Measurements from ENCODE around the gene NDE1. TPM values are rescaled to one million over a fixed set of nuclear protein-coding genes. Genes with fewer than 3 reads are reported as not detected.
"Not testable (repeated sequence)": the region's sequence is repeated elsewhere in the genome, so short reads cannot be mapped to it uniquely, and the experiment has no call there.

NDE1 gene
- total and polyA plus RNA-seq, 9 of the 15 experiments (the other 6 are each of a cell fraction or from before 2014, with no cell fraction given) = 3.1 to 59.9 (median 30.0) TPM

DNA sequence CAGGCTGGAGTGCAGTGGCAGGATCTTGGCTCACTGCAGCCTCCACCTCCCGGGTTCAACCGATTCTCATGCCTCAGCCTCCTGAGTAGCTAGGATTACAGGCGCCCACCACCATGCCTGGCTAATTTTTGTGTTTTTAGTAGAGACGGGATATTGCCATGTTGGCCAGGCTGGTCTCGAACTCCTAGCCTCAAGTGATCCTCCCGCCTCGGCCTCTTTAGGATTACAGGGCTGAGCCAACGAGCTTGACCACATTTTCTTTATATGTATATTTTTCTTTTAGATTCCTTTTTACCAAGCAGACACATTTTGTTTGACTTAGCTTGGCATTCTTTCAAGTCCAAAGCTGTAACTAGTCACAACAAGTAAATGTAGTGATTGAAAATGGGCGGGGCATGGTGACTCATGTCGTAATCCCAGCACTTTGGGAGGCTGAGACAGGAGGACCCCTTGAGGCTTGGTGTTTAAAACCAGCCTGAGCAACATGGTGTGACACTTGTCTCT is 5.0 kb upstream of the NDE1 start:
- intact Hi-C loops (cut with micrococcal nuclease) = loop anchor here (10.0 kb wide), 2 partner anchors 70 to 220 kb away; no protein-coding TSS in a partner anchor
- Histone ChIP-seq H3K4me1 (replicated peaks in 1 of 2; ENCODE audit: control insufficient read depth in 2 of 2, insufficient read depth in 2 of 2, low read length in 2 of 2) (peaks cover 7 to 28% of the 10 kb centered on the region in 2 experiments), H3K79me2 (ENCODE audit: control insufficient read depth, insufficient read depth, low read length) (peaks cover 27% of the 10 kb centered on the region)
- ATAC-seq; H3K9me3 ChIP-seq (replicated peaks; ENCODE audit: control insufficient read depth, insufficient read depth, low read depth, low read length); H3K9me1 ChIP-seq (ENCODE audit: control insufficient read depth, insufficient read depth, low read length); BruUV-seq (replicated peaks); H3K4me3 ChIP-seq; H3K9ac ChIP-seq (ENCODE audit: insufficient read depth in 1 of 2, low read depth in 2 of 2, low read length in 2 of 2); H4K20me1 ChIP-seq (replicated peaks; ENCODE audit: control insufficient read depth, insufficient read depth, low read length); H3K36me3 ChIP-seq (ENCODE audit: control insufficient read depth, insufficient read depth, low read length); H3K27me3 ChIP-seq (ENCODE audit: control insufficient read depth in 2 of 2, insufficient read depth in 2 of 2, low read length in 2 of 2); CTCF ChIA-PET (ENCODE audit: low intra/inter-chr PET ratio); H3K4me2 ChIP-seq (ENCODE audit: insufficient read depth, low read length); in situ Hi-C loops (cut with MboI); H3K27ac ChIP-seq (ENCODE audit: extremely low read depth, low read depth, low read length); H2AFZ ChIP-seq (ENCODE audit: low read depth, low read length); TF ChIP-seq CEBPG (CRISPR knock-in tag; IDR thresholded peaks at IDR 0.05); JUN (CRISPR knock-in tag; IDR thresholded peaks at IDR 0.05; ENCODE audit: borderline replicate concordance): not testable (repeated sequence)
- 68% methylated on average over 10 of the region's 10 CpGs for WGBS (ENCODE audit: insufficient coverage, low coverage, missing lambda C conversion rate)
- POLR2A ChIA-PET = interaction anchor here (0.9 to 3.0 kb wide), 2 partner anchors 13 to 16 kb away, joined by 3 to 11 read pairs; no protein-coding TSS in a partner anchor
- FAIRE-seq (peak; percentile 44), DNase-seq (ENCODE audit: extremely low read depth in 1 of 4, low spot score in 3 of 4) (peak in 1 of 4 experiments; percentile 80)
- TF ChIP-seq, protein P1, sequence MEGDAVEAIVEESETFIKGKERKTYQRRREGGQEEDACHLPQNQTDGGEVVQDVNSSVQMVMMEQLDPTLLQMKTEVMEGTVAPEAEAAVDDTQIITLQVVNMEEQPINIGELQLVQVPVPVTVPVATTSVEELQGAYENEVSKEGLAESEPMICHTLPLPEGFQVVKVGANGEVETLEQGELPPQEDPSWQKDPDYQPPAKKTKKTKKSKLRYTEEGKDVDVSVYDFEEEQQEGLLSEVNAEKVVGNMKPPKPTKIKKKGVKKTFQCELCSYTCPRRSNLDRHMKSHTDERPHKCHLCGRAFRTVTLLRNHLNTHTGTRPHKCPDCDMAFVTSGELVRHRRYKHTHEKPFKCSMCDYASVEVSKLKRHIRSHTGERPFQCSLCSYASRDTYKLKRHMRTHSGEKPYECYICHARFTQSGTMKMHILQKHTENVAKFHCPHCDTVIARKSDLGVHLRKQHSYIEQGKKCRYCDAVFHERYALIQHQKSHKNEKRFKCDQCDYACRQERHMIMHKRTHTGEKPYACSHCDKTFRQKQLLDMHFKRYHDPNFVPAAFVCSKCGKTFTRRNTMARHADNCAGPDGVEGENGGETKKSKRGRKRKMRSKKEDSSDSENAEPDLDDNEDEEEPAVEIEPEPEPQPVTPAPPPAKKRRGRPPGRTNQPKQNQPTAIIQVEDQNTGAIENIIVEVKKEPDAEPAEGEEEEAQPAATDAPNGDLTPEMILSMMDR (IDR thresholded peaks at IDR 0.05 in 2 of 3, conservative IDR thresholded peaks at IDR 0.05 in 1 of 3; ENCODE audit: insufficient read depth in 2 of 3, low read depth in 1 of 3, low read length in 3 of 3) = peak in 1 of 3 experiments; percentile 13; a peak in 1 of 6 replicates
- peak; percentile 78 for TF ChIP-seq FOSL1 (tag; conservative IDR thresholded peaks at IDR 0.05)
- 0 out of 2 replicates have a peak, but pooled peaks have one; percentile 56 for TF ChIP-seq HDGF (IDR thresholded peaks at IDR 0.05)
- TF ChIP-seq KDM1A (IDR thresholded peaks at IDR 0.05) = peak; percentile 62 to 74
- TF ChIP-seq, protein P2, sequence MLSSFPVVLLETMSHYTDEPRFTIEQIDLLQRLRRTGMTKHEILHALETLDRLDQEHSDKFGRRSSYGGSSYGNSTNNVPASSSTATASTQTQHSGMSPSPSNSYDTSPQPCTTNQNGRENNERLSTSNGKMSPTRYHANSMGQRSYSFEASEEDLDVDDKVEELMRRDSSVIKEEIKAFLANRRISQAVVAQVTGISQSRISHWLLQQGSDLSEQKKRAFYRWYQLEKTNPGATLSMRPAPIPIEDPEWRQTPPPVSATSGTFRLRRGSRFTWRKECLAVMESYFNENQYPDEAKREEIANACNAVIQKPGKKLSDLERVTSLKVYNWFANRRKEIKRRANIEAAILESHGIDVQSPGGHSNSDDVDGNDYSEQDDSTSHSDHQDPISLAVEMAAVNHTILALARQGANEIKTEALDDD (IDR thresholded peaks at IDR 0.05) = peak; percentile 79
- TF ChIP-seq, protein P3, sequence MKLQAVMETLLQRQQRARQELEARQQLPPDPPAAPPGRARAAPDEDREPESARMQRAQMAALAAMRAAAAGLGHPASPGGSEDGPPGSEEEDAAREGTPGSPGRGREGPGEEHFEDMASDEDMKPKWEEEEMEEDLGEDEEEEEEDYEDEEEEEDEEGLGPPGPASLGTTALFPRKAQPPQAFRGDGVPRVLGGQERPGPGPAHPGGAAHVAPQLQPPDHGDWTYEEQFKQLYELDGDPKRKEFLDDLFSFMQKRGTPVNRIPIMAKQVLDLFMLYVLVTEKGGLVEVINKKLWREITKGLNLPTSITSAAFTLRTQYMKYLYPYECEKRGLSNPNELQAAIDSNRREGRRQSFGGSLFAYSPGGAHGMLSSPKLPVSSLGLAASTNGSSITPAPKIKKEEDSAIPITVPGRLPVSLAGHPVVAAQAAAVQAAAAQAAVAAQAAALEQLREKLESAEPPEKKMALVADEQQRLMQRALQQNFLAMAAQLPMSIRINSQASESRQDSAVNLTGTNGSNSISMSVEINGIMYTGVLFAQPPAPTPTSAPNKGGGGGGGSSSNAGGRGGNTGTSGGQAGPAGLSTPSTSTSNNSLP (IDR thresholded peaks at IDR 0.05; ENCODE audit: borderline replicate concordance, low read depth, low read length) = peak; percentile 19; the same call in 1 of the 2 replicates
- TF ChIP-seq, protein P4, sequence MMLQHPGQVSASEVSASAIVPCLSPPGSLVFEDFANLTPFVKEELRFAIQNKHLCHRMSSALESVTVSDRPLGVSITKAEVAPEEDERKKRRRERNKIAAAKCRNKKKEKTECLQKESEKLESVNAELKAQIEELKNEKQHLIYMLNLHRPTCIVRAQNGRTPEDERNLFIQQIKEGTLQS (IDR thresholded peaks at IDR 0.05) = peak; percentile 85
- TF ChIP-seq, protein P4 (CRISPR knock-in tag; conservative IDR thresholded peaks at IDR 0.05) = not testable (repeated sequence)
- TF ChIP-seq CEBPG (tag; conservative IDR thresholded peaks at IDR 0.05 in 1 of 2, IDR thresholded peaks at IDR 0.05 in 1 of 2) = peak in 1 of 2 experiments; percentile 45; a peak in 1 of 4 replicates
- peak; percentile 72 for TF ChIP-seq JUN (IDR thresholded peaks at IDR 0.05; ENCODE audit: borderline replicate concordance, low read depth, low read length)
- TF ChIP-seq CEBPB (tag; IDR thresholded peaks at IDR 0.05) = peak; percentile 76
- 0 out of 2 replicates have a peak, but pooled peaks have one; percentile 15 for TF ChIP-seq NBN (IDR thresholded peaks at IDR 0.05; ENCODE audit: low read depth)
- peak; percentile 90 for TF ChIP-seq JUND (IDR thresholded peaks at IDR 0.05; ENCODE audit: borderline replicate concordance, low read depth, low read length)
- peak; percentile 83; the same call in 1 of the 3 replicates for TF ChIP-seq JUND (tag; IDR thresholded peaks at IDR 0.05; ENCODE audit: borderline replicate concordance, low read depth, low read length)
- 0 out of 4 replicates have a peak, but pooled peaks of 1 of the 2 experiments have one; percentile 9 for TF ChIP-seq RAD21 (CRISPR knock-in tag; conservative IDR thresholded peaks at IDR 0.05 in 1 of 2, IDR thresholded peaks at IDR 0.05 in 1 of 2)
